Ovary (tissue), 3 donors: ENCODE data around the gene ATP6V1G2.

Experiments used
- CTCF ChIP-seq, 3 donors: fragments of 450-650 bp in 2 of 3; fragments of 200-600 bp in 1 of 3; IDR thresholded peaks; one replicate each; pipeline versions ENCODE4 v1.5.1 to v1.8.0; 2016 to 2022; ENCODE audit warnings: antibody characterized with exemption in 3 of 3, mild to moderate bottlenecking in 1 of 3
- POLR2A ChIP-seq: fragments of 450-650 bp; IDR thresholded peaks from one replicate; pipeline ENCODE4 v1.6.1; 2017; ENCODE audit warnings: antibody characterized with exemption, mild to moderate bottlenecking, moderate library complexity
- donor health status: DM: no; HTN: no; CAD: no.

DNA sequence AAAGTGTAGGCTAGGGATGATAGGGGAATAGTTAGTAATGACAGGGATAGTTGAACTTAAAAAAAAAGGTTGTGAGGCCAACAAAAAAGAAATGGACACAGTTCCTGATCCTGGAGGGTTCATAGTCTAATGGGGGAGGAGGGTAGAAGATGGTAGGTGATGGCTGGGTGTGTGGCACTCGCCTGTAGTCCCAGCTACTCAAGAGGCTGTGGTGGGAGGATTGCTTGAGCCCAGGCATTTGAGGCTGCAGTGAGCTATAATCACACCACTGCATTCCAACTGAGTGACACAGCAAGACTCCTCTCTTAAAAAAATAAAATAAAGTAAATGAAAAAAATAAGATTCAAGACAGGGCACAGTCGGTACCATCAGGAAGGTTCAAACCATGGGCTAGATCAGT lies 50.8 kb downstream of the ATP6V1G2 start:
- no peak for TF ChIP-seq CTCF (IDR thresholded peaks at IDR 0.05)
- no peak for TF ChIP-seq POLR2A
